Measurements from ENCODE around the gene GINM1.

GINM1 gene

GRCh38 chr6:149545258-149545753 lies 20.9 kb upstream of the GINM1 start:
- Histone ChIP-seq H3K9me3 (ENCODE audit: control insufficient read depth, insufficient read depth, low read depth, low read length) (no peaks in the 10 kb centered on the region), H3K4me1 (ENCODE audit: control insufficient read depth, insufficient read depth, low read length) (peaks cover 3% of the 10 kb centered on the region; the same call in 1 of the 2 replicates), H3K36me3 (ENCODE audit: control insufficient read depth in 2 of 2, insufficient read depth in 1 of 2, low read length in 2 of 2) (peaks cover 7% of the 10 kb centered on the region in 2 experiments), H3K27ac (ENCODE audit: extremely low read depth, low read depth, low read length) (peak overlapping the region; percentile 79), H3K4me3 (ENCODE audit: low read depth, low read length) (peak overlapping the region; percentile 79)
- ChIA-PET POLR2A (interaction anchor here (0.9 to 3.3 kb wide), 6 partner anchors 15 to 204 kb away, joined by 3 to 11 read pairs (median 7); partner anchors contain the start of genes GINM1, LATS1 and PCMT1), CTCF (interaction anchor here (0.6 to 2.8 kb wide), 17 partner anchors 8 to 518 kb away, joined by 3 to 14 read pairs (median 5); partner anchors contain the start of gene NUP43)
- TF ChIP-seq, protein P1, sequence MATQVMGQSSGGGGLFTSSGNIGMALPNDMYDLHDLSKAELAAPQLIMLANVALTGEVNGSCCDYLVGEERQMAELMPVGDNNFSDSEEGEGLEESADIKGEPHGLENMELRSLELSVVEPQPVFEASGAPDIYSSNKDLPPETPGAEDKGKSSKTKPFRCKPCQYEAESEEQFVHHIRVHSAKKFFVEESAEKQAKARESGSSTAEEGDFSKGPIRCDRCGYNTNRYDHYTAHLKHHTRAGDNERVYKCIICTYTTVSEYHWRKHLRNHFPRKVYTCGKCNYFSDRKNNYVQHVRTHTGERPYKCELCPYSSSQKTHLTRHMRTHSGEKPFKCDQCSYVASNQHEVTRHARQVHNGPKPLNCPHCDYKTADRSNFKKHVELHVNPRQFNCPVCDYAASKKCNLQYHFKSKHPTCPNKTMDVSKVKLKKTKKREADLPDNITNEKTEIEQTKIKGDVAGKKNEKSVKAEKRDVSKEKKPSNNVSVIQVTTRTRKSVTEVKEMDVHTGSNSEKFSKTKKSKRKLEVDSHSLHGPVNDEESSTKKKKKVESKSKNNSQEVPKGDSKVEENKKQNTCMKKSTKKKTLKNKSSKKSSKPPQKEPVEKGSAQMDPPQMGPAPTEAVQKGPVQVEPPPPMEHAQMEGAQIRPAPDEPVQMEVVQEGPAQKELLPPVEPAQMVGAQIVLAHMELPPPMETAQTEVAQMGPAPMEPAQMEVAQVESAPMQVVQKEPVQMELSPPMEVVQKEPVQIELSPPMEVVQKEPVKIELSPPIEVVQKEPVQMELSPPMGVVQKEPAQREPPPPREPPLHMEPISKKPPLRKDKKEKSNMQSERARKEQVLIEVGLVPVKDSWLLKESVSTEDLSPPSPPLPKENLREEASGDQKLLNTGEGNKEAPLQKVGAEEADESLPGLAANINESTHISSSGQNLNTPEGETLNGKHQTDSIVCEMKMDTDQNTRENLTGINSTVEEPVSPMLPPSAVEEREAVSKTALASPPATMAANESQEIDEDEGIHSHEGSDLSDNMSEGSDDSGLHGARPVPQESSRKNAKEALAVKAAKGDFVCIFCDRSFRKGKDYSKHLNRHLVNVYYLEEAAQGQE (tag by site-specific recombination; IDR thresholded peaks at IDR 0.05), result no peak
- TF ChIP-seq, protein P2, sequence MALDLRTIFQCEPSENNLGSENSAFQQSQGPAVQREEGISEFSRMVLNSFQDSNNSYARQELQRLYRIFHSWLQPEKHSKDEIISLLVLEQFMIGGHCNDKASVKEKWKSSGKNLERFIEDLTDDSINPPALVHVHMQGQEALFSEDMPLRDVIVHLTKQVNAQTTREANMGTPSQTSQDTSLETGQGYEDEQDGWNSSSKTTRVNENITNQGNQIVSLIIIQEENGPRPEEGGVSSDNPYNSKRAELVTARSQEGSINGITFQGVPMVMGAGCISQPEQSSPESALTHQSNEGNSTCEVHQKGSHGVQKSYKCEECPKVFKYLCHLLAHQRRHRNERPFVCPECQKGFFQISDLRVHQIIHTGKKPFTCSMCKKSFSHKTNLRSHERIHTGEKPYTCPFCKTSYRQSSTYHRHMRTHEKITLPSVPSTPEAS (tag by site-specific recombination; IDR thresholded peaks at IDR 0.05), result 0 out of 2 replicates have a peak, but pooled peaks have one; percentile 67
- TF ChIP-seq ZNF169 (tag by site-specific recombination; IDR thresholded peaks at IDR 0.05), result no peak
- TF ChIP-seq GLIS1 (tag by site-specific recombination; IDR thresholded peaks at IDR 0.05), result no peak
- TF ChIP-seq ZNF571 (tag by site-specific recombination; IDR thresholded peaks at IDR 0.05), result no peak
- TF ChIP-seq MZF1 (tag by site-specific recombination; IDR thresholded peaks at IDR 0.05; ENCODE audit: borderline replicate concordance), result no peak
- TF ChIP-seq, protein P3, sequence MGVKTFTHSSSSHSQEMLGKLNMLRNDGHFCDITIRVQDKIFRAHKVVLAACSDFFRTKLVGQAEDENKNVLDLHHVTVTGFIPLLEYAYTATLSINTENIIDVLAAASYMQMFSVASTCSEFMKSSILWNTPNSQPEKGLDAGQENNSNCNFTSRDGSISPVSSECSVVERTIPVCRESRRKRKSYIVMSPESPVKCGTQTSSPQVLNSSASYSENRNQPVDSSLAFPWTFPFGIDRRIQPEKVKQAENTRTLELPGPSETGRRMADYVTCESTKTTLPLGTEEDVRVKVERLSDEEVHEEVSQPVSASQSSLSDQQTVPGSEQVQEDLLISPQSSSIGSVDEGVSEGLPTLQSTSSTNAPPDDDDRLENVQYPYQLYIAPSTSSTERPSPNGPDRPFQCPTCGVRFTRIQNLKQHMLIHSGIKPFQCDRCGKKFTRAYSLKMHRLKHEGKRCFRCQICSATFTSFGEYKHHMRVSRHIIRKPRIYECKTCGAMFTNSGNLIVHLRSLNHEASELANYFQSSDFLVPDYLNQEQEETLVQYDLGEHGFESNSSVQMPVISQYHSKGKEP (tag by site-specific recombination; IDR thresholded peaks at IDR 0.05), result no peak
- no peak for TF ChIP-seq ZNF426 (tag by site-specific recombination; IDR thresholded peaks at IDR 0.05)
- 0 out of 2 replicates have a peak, but pooled peaks have one; percentile 18 for TF ChIP-seq MYNN (tag by site-specific recombination; IDR thresholded peaks at IDR 0.05; ENCODE audit: borderline replicate concordance)
- TF ChIP-seq ZNF555 (tag by site-specific recombination; conservative IDR thresholded peaks at IDR 0.05), result no peak
- TF ChIP-seq TRIM28 (IDR thresholded peaks at IDR 0.05; ENCODE audit: borderline replicate concordance, low read length), result no peak
- no peak for TF ChIP-seq SALL2 (tag by site-specific recombination; IDR thresholded peaks at IDR 0.05; ENCODE audit: borderline replicate concordance)
- 0 out of 2 replicates have a peak, but pooled peaks have one; percentile 19 for TF ChIP-seq GLI4 (tag by site-specific recombination; IDR thresholded peaks at IDR 0.05)
- TF ChIP-seq ZNF837 (tag by site-specific recombination; IDR thresholded peaks at IDR 0.05), result no peak
- TF ChIP-seq, protein P4, sequence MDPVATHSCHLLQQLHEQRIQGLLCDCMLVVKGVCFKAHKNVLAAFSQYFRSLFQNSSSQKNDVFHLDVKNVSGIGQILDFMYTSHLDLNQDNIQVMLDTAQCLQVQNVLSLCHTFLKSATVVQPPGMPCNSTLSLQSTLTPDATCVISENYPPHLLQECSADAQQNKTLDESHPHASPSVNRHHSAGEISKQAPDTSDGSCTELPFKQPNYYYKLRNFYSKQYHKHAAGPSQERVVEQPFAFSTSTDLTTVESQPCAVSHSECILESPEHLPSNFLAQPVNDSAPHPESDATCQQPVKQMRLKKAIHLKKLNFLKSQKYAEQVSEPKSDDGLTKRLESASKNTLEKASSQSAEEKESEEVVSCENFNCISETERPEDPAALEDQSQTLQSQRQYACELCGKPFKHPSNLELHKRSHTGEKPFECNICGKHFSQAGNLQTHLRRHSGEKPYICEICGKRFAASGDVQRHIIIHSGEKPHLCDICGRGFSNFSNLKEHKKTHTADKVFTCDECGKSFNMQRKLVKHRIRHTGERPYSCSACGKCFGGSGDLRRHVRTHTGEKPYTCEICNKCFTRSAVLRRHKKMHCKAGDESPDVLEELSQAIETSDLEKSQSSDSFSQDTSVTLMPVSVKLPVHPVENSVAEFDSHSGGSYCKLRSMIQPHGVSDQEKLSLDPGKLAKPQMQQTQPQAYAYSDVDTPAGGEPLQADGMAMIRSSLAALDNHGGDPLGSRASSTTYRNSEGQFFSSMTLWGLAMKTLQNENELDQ (tag by site-specific recombination; IDR thresholded peaks at IDR 0.05; ENCODE audit: low read depth), result no peak
- TF ChIP-seq CTCF (tag by site-specific recombination; IDR thresholded peaks at IDR 0.05), result peak; percentile 13; the same call in 1 of the 2 replicates
- TF ChIP-seq, protein P5, sequence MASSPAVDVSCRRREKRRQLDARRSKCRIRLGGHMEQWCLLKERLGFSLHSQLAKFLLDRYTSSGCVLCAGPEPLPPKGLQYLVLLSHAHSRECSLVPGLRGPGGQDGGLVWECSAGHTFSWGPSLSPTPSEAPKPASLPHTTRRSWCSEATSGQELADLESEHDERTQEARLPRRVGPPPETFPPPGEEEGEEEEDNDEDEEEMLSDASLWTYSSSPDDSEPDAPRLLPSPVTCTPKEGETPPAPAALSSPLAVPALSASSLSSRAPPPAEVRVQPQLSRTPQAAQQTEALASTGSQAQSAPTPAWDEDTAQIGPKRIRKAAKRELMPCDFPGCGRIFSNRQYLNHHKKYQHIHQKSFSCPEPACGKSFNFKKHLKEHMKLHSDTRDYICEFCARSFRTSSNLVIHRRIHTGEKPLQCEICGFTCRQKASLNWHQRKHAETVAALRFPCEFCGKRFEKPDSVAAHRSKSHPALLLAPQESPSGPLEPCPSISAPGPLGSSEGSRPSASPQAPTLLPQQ (tag by site-specific recombination; IDR thresholded peaks at IDR 0.05), result no peak
- TF ChIP-seq ZNF561 (tag by site-specific recombination; IDR thresholded peaks at IDR 0.05; ENCODE audit: borderline replicate concordance), result no peak
- TF ChIP-seq ZEB2 (tag by site-specific recombination; IDR thresholded peaks at IDR 0.05), result no peak
- TF ChIP-seq ZNF311 (tag by site-specific recombination; IDR thresholded peaks at IDR 0.05; ENCODE audit: borderline replicate concordance), result no peak
- TF ChIP-seq ZNF621 (tag by site-specific recombination; IDR thresholded peaks at IDR 0.05), result no peak
- TF ChIP-seq, protein P6, sequence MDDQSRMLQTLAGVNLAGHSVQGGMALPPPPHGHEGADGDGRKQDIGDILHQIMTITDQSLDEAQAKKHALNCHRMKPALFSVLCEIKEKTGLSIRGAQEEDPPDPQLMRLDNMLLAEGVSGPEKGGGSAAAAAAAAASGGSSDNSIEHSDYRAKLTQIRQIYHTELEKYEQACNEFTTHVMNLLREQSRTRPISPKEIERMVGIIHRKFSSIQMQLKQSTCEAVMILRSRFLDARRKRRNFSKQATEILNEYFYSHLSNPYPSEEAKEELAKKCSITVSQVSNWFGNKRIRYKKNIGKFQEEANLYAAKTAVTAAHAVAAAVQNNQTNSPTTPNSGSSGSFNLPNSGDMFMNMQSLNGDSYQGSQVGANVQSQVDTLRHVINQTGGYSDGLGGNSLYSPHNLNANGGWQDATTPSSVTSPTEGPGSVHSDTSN (CRISPR knock-in tag; IDR thresholded peaks at IDR 0.05), result no peak
- TF ChIP-seq ZNF48 (tag by site-specific recombination; IDR thresholded peaks at IDR 0.05), result no peak
- no peak for TF ChIP-seq ZNF350 (tag by site-specific recombination; IDR thresholded peaks at IDR 0.05)
